ENCODE results near the gene TUBE1.
A peak's percentile ranks its signal among the peaks of the same experiment; 100 is the strongest.

Gene TUBE1, protein sequence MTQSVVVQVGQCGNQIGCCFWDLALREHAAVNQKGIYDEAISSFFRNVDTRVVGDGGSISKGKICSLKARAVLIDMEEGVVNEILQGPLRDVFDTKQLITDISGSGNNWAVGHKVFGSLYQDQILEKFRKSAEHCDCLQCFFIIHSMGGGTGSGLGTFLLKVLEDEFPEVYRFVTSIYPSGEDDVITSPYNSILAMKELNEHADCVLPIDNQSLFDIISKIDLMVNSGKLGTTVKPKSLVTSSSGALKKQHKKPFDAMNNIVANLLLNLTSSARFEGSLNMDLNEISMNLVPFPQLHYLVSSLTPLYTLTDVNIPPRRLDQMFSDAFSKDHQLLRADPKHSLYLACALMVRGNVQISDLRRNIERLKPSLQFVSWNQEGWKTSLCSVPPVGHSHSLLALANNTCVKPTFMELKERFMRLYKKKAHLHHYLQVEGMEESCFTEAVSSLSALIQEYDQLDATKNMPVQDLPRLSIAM

DNA sequence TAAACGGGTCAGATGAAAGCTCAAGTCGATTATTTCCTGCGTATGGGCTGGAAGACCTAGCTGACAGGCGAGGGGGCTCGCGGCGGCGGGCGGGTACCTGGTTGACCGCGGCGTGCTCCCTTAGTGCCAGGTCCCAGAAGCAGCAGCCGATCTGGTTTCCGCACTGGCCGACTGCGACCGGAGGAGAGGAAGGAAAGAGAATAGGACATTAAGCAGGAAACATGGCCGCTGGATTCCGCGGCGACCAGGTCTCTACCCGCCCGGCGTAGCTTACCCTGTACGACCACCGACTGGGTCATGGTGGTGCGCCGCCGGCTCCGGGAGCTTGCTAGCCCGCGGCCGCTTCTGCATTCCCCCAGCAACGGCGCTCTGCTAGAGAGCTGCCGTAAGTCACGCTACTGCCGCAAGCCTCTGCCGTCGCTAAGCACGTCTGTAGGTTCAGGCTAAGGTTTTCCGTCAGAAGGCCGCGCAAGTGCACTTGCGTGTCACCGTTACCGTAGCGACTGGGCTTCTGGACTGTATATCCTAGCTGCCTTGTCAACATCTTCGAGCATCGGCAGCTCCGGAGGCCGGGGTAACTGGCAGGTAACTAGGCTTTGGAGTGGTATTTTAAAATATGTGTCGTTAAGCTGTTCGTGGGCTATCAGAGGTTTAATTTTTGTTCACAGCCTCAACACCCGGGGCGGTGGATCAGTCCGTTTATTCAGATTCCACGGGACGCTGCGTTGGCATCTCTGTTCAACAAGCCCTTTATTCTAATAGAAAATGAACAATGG lies at the start of gene TUBE1, which contains the start of gene FAM229B:
Gene TUBE1, minus strand, starts transcription at position 347 of the 776 bp plus-strand sequence. Its CDS starts 48 bp downstream, at position 299.
Gene FAM229B, plus strand, starts transcription at position 456 of the 776 bp plus-strand sequence. CDS start 11,693 bp downstream, outside the sequence.
- peak within 1 kb of the TSS; percentile 72 for H3K27ac ChIP-seq (ENCODE audit: low read length)
- H3K9me3 ChIP-seq (ENCODE audit: control insufficient read depth in 2 of 2, low read length in 2 of 2): no peaks in the 10 kb centered on the region
- peak within 1 kb of the TSS; percentile 80 to 81 for H3K9ac ChIP-seq (ENCODE audit: low read length in 2 of 2)
- peak within 1 kb of the TSS; percentile 61 to 82 for H3K4me3 ChIP-seq (ENCODE audit: low read length in 2 of 2)
- H3K36me3 ChIP-seq (ENCODE audit: control insufficient read depth in 2 of 2, insufficient read depth in 2 of 2, low read length in 2 of 2): peaks cover 2 to 3% of the 10 kb centered on the region in 2 donors
- peaks cover 4% of the 10 kb centered on the region for H3K4me1 ChIP-seq (ENCODE audit: control insufficient read depth, insufficient read depth, low read length)
- H3K27me3 ChIP-seq (ENCODE audit: control insufficient read depth in 1 of 2, insufficient read depth in 2 of 2, low read length in 2 of 2): no peaks in the 10 kb centered on the region

DNA sequence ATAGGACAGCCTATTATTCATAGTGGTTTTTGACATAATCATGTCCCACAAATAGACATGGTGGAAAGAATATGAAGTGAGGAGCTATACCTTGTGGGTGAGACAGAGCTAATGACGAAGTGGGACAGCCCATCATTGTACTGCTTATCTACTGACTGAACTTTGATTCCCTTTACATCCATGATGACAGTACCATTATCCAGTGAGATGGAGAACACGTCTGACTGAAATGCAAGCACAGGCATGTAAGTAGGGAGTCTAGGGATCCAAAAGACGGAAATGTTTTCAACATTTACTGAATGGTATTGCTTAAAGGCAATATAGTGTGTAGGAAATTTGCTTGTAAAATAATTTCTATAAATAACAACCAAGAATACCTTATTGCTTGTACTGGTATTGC lies 43.6 kb upstream of the TUBE1 start:
- Histone ChIP-seq H3K27ac (ENCODE audit: low read length) (no peak overlapping the region), H3K4me3 (ENCODE audit: low read length in 2 of 2) (no peak overlapping the region), H3K9ac (ENCODE audit: low read length in 2 of 2) (no peak overlapping the region), H3K9me3 (ENCODE audit: control insufficient read depth in 2 of 2, low read length in 2 of 2) (no peaks in the 10 kb centered on the region), H3K36me3 (ENCODE audit: control insufficient read depth in 2 of 2, insufficient read depth in 2 of 2, low read length in 2 of 2) (peaks cover 57 to 86% of the 10 kb centered on the region in 2 donors), H3K27me3 (ENCODE audit: control insufficient read depth in 1 of 2, insufficient read depth in 2 of 2, low read length in 2 of 2) (no peaks in the 10 kb centered on the region), H3K4me1 (ENCODE audit: control insufficient read depth, insufficient read depth, low read length) (no peaks in the 10 kb centered on the region)

DNA sequence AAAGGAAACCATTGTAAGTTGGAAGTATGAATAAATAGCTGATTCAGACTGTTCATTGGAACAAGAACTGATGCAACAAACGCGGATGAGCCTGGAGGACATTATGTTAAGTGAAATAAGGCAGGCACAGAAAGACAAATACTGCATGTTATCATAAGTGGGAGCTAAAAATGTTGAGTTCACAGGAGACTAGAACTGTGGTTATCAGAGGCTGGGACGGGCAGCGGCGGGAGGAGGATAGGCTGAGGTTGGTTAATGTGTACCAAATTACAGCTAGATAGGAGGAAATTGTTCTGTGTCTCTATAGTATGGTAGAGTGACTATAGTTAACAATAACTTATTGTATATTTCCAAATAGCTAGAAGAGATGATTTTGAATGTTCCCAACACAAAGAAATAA lies 40.9 kb upstream of the TUBE1 start:
- Histone ChIP-seq H3K27ac (ENCODE audit: low read length) (no peak overlapping the region), H3K36me3 (ENCODE audit: control insufficient read depth in 2 of 2, insufficient read depth in 2 of 2, low read length in 2 of 2) (peaks cover 57 to 77% of the 10 kb centered on the region in 2 donors), H3K4me1 (ENCODE audit: control insufficient read depth, insufficient read depth, low read length) (no peaks in the 10 kb centered on the region), H3K4me3 (ENCODE audit: low read length in 2 of 2) (no peak overlapping the region), H3K27me3 (ENCODE audit: control insufficient read depth in 1 of 2, insufficient read depth in 2 of 2, low read length in 2 of 2) (no peaks in the 10 kb centered on the region), H3K9ac (ENCODE audit: low read length in 2 of 2) (no peak overlapping the region), H3K9me3 (ENCODE audit: control insufficient read depth in 2 of 2, low read length in 2 of 2) (no peaks in the 10 kb centered on the region)

DNA sequence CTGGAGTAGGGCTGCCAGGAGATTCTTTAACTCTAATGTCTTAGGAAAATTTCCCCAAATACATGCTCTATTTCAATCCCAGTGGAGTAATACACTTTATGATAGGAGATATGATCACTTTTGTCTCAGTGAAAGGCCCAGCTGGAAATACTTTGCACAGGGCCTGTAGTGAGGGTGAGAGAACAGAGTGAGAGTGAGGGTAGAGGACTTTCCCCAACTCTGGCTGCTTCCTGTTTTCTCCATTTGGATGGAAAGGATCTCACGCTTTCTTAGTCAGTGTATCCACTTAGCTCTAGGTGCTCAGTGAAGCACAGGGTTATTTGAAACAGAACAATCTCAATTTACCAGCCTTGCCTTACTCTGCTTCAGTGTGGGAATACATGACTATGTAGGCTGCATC lies 36.7 kb upstream of the TUBE1 start:
- Histone ChIP-seq H3K27ac (ENCODE audit: low read length) (no peak overlapping the region), H3K36me3 (ENCODE audit: control insufficient read depth in 2 of 2, insufficient read depth in 2 of 2, low read length in 2 of 2) (peaks cover 68 to 77% of the 10 kb centered on the region in 2 donors), H3K4me3 (ENCODE audit: low read length in 2 of 2) (no peak overlapping the region), H3K4me1 (ENCODE audit: control insufficient read depth, insufficient read depth, low read length) (no peaks in the 10 kb centered on the region), H3K9ac (ENCODE audit: low read length in 2 of 2) (no peak overlapping the region), H3K27me3 (ENCODE audit: control insufficient read depth in 1 of 2, insufficient read depth in 2 of 2, low read length in 2 of 2) (no peaks in the 10 kb centered on the region), H3K9me3 (ENCODE audit: control insufficient read depth in 2 of 2, low read length in 2 of 2) (no peaks in the 10 kb centered on the region)

DNA sequence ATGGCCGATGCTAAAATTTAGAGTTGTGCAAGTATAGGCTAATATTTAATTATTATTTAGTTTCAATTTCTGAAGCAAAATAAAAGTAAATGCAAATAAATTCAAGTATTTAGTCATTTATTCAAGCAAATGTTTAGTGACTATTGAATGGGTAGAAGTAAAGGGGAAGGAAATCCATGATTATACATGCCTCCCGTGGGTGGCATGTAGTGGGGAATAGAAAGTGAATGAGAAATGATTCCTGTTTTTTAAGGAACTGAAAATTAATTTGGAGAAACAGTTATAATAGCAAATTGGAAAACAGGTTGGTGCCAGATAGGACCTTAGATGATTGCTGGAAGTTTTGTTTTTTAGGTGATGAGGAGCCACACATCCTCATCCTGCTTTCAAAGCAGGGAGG lies 35.5 kb upstream of the TUBE1 start:
- Histone ChIP-seq H3K27ac (ENCODE audit: low read length) (no peak overlapping the region), H3K4me1 (ENCODE audit: control insufficient read depth, insufficient read depth, low read length) (no peaks in the 10 kb centered on the region), H3K27me3 (ENCODE audit: control insufficient read depth in 1 of 2, insufficient read depth in 2 of 2, low read length in 2 of 2) (no peaks in the 10 kb centered on the region), H3K36me3 (ENCODE audit: control insufficient read depth in 2 of 2, insufficient read depth in 2 of 2, low read length in 2 of 2) (peaks cover 70 to 75% of the 10 kb centered on the region in 2 donors), H3K9me3 (ENCODE audit: control insufficient read depth in 2 of 2, low read length in 2 of 2) (no peaks in the 10 kb centered on the region), H3K9ac (ENCODE audit: low read length in 2 of 2) (no peak overlapping the region), H3K4me3 (ENCODE audit: low read length in 2 of 2) (no peak overlapping the region)

DNA sequence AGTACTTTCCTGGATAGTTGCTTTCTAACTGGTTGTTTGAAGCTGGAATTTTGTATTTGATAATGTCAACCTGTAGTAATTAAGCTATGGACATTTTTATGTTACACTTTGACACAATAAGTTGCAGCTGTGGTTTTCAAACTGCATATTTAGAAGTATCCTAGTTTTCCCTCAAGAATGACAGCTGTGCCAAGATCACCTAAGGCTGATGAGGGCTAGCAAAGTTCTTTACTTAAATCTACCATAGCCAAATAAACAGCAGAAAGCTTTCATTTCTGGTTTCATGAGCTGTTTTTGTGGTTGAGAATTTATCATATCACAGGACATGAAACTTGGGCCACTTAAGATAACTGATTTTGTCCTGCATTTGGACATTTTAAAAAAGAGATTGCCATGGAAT lies 30.8 kb upstream of the TUBE1 start:
- Histone ChIP-seq H3K27ac (ENCODE audit: low read length) (no peak overlapping the region), H3K4me1 (ENCODE audit: control insufficient read depth, insufficient read depth, low read length) (no peaks in the 10 kb centered on the region), H3K4me3 (ENCODE audit: low read length in 2 of 2) (no peak overlapping the region), H3K9ac (ENCODE audit: low read length in 2 of 2) (no peak overlapping the region), H3K36me3 (ENCODE audit: control insufficient read depth in 2 of 2, insufficient read depth in 2 of 2, low read length in 2 of 2) (peaks cover 57 to 79% of the 10 kb centered on the region in 2 donors), H3K9me3 (ENCODE audit: control insufficient read depth in 2 of 2, low read length in 2 of 2) (no peaks in the 10 kb centered on the region), H3K27me3 (ENCODE audit: control insufficient read depth in 1 of 2, insufficient read depth in 2 of 2, low read length in 2 of 2) (no peaks in the 10 kb centered on the region)

DNA sequence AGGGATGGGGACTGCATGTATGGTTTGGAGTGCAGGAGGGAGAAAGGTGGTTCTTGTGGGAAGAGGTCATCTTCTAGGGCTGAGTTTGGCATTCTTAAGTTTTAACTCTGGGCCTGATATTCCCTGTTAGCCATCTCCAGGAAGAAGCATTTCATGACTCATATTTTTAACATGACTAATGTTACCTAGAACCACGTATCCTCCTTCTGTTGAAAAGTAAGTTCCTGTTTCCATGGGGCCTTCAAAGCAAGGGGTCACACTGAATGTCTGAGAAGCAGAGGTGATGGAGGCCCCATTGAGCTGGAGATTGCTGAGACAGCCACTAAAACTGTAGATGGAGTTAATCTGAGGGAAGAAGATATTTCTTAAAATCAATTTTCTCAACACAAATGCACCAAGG lies 30.3 kb upstream of the TUBE1 start:
- Histone ChIP-seq H3K4me1 (ENCODE audit: control insufficient read depth, insufficient read depth, low read length) (no peaks in the 10 kb centered on the region), H3K9me3 (ENCODE audit: control insufficient read depth in 2 of 2, low read length in 2 of 2) (no peaks in the 10 kb centered on the region), H3K4me3 (ENCODE audit: low read length in 2 of 2) (no peak overlapping the region), H3K36me3 (ENCODE audit: control insufficient read depth in 2 of 2, insufficient read depth in 2 of 2, low read length in 2 of 2) (peaks cover 54 to 78% of the 10 kb centered on the region in 2 donors), H3K9ac (ENCODE audit: low read length in 2 of 2) (peak overlapping the region in 1 of 2 donors; percentile 13), H3K27me3 (ENCODE audit: control insufficient read depth in 1 of 2, insufficient read depth in 2 of 2, low read length in 2 of 2) (no peaks in the 10 kb centered on the region), H3K27ac (ENCODE audit: low read length) (peak overlapping the region; percentile 12)

DNA sequence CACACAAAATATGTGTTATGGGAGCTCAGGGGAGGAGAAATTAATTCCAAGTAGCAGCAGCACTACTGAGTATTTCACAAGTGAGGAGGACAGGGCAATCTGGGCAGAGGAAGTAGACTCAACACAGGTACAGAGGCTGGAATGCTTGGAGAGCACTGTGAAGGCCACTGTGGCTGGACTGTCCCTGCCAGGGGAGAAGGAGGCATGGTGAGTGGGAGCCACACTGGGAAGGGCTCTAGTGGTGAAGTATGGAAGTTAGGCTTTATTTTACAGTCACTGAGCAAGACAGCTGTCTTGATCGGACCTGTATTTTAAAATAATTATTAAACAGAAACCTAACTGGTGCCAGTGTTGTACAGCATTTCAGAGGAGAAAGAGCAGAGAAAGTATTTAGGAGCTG lies 28.9 kb upstream of the TUBE1 start:
- H3K9me3 ChIP-seq (ENCODE audit: control insufficient read depth in 2 of 2, low read length in 2 of 2): no peaks in the 10 kb centered on the region
- no peak overlapping the region for H3K4me3 ChIP-seq (ENCODE audit: low read length in 2 of 2)
- no peaks in the 10 kb centered on the region for H3K4me1 ChIP-seq (ENCODE audit: control insufficient read depth, insufficient read depth, low read length)
- H3K27me3 ChIP-seq (ENCODE audit: control insufficient read depth in 1 of 2, insufficient read depth in 2 of 2, low read length in 2 of 2): no peaks in the 10 kb centered on the region
- peaks cover 54 to 79% of the 10 kb centered on the region in 2 donors for H3K36me3 ChIP-seq (ENCODE audit: control insufficient read depth in 2 of 2, insufficient read depth in 2 of 2, low read length in 2 of 2)
- peak overlapping the region; percentile 37 for H3K27ac ChIP-seq (ENCODE audit: low read length)
- no peak overlapping the region for H3K9ac ChIP-seq (ENCODE audit: low read length in 2 of 2)

DNA sequence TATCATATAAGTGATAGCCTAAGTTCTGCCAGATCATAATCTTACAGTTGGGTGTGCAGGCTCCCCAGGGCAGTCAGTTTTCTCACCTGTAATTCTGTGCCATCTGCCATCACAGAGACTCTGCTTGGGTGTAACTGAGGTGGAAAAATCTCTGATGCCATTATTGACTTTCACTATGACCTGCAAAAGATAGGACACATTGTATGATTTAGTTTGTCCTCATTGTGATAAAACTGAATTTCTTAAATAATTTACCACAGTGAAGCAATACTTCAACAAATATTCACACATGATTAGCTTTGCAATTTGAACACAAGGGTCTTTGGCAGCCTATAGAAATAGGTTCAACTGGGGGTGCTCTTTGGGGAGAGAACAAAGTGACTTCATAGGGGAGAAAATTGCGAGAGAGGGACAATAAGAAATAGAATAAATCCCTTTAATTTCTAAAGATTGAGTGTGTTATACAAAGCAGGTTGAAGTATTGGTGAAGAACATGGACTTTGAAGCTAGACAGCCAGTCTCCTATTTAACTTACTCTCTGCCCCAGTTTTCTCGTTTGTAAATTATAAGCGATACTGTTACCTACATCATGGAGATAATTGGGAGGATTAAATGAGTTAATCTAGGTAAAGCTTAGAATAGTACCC lies 27.4 kb upstream of the TUBE1 start:
- H3K9me3 ChIP-seq (ENCODE audit: control insufficient read depth in 2 of 2, low read length in 2 of 2): no peaks in the 10 kb centered on the region
- H3K36me3 ChIP-seq (ENCODE audit: control insufficient read depth in 2 of 2, insufficient read depth in 2 of 2, low read length in 2 of 2): peaks cover 47 to 67% of the 10 kb centered on the region in 2 donors
- no peaks in the 10 kb centered on the region for H3K4me1 ChIP-seq (ENCODE audit: control insufficient read depth, insufficient read depth, low read length)
- H3K4me3 ChIP-seq (ENCODE audit: low read length in 2 of 2): no peak overlapping the region
- H3K9ac ChIP-seq (ENCODE audit: low read length in 2 of 2): no peak overlapping the region
- no peak overlapping the region for H3K27ac ChIP-seq (ENCODE audit: low read length)
- no peaks in the 10 kb centered on the region for H3K27me3 ChIP-seq (ENCODE audit: control insufficient read depth in 1 of 2, insufficient read depth in 2 of 2, low read length in 2 of 2)

DNA sequence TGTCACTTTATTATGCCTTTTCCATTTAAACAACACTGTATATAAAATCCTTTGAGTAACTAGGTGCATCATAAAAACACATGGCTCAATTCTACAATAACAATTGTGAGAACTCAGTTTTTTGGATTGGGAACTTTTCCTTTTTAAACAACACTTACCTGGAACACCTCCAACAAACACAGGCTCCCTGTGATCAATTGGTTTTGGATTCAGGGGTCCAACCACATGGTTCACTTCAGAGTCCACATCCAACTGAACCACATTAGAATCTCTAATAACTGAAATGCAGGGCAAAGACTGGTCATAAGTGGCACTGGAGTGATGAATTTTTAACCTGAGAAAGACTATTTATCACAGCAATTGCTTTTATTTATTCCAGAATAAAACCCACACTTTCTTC lies 26.6 kb upstream of the TUBE1 start:
- H3K4me3 ChIP-seq (ENCODE audit: low read length in 2 of 2): no peak overlapping the region
- no peaks in the 10 kb centered on the region for H3K4me1 ChIP-seq (ENCODE audit: control insufficient read depth, insufficient read depth, low read length)
- no peak overlapping the region for H3K27ac ChIP-seq (ENCODE audit: low read length)
- H3K9ac ChIP-seq (ENCODE audit: low read length in 2 of 2): no peak overlapping the region
- peaks cover 40 to 64% of the 10 kb centered on the region in 2 donors for H3K36me3 ChIP-seq (ENCODE audit: control insufficient read depth in 2 of 2, insufficient read depth in 2 of 2, low read length in 2 of 2)
- no peaks in the 10 kb centered on the region for H3K9me3 ChIP-seq (ENCODE audit: control insufficient read depth in 2 of 2, low read length in 2 of 2)
- H3K27me3 ChIP-seq (ENCODE audit: control insufficient read depth in 1 of 2, insufficient read depth in 2 of 2, low read length in 2 of 2): no peaks in the 10 kb centered on the region
